Neural cell (in vitro differentiated cells): ENCODE data around the gene COL21A1. TPM values are rescaled to one million over a fixed set of nuclear protein-coding genes. Genes with fewer than 3 reads are reported as not detected.

Experiments used
- H2AFZ ChIP-seq: fragments of 200-600, 300-800 bp; sonication (generic), shearing (Covaris generic); 2 replicates; pipeline ENCODE4 v1.6.0; 2014; ENCODE audit warnings: low read depth, mild to moderate bottlenecking, antibody characterized with exemption, low read length, moderate library complexity
- H3F3A ChIP-seq: fragments of 200-600 bp; shearing (Covaris generic); 2 replicates; pipeline ENCODE4 v1.6.1; 2016; ENCODE audit warnings: mild to moderate bottlenecking, moderate library complexity, mixed read lengths, antibody characterized with exemption, low read length; ENCODE audit not compliant: insufficient read depth, poor library complexity, severe bottlenecking
- H3K27ac ChIP-seq: fragments of 200-600, 300-800 bp; sonication (generic), shearing (Covaris generic); 2 replicates; pipeline ENCODE4 v1.5.1; 2014; ENCODE audit warnings: mild to moderate bottlenecking, low read length, moderate library complexity
- H3K27me3 ChIP-seq: fragments of 300-800, 200-600 bp; sonication (generic), shearing (Covaris generic); 2 replicates; pipeline ENCODE4 v1.6.0; 2014; ENCODE audit warnings: mild to moderate bottlenecking, low read depth, low read length, moderate library complexity; ENCODE audit not compliant: insufficient read depth
- H3K36me3 ChIP-seq: fragments of 300-800, 200-600 bp; sonication (generic), shearing (Covaris generic); 2 replicates; pipeline ENCODE4 v1.5.1; 2014; ENCODE audit warnings: mild to moderate bottlenecking, antibody characterized with exemption, low read length, moderate library complexity; ENCODE audit not compliant: insufficient read depth
- H3K4me2 ChIP-seq: fragments of 300-800, 200-600 bp; sonication (generic), shearing (Covaris generic); 2 replicates; pipeline ENCODE4 v1.6.0; 2014; ENCODE audit warnings: mild to moderate bottlenecking, low read length
- H3K4me3 ChIP-seq: fragments of 300-800, 200-600 bp; sonication (generic), shearing (Covaris generic); 2 replicates; pipeline ENCODE4 v1.5.1; 2014; ENCODE audit warnings: mild to moderate bottlenecking, low read length, moderate library complexity
- H3K79me2 ChIP-seq: fragments of 200-600 bp; shearing (Covaris generic); replicated peaks from 2 replicates; pipeline ENCODE4 v1.6.0; 2014; ENCODE audit warnings: mild to moderate bottlenecking, low read length, moderate library complexity; ENCODE audit not compliant: insufficient read depth
- H3K9ac ChIP-seq: fragments of 300-800, 200-600 bp; sonication (generic), shearing (Covaris generic); 2 replicates; pipeline ENCODE4 v1.6.1; 2016; ENCODE audit warnings: mild to moderate bottlenecking, low read length, mixed read lengths
- H3K9me2 ChIP-seq: fragments of 200-600 bp; shearing (Covaris generic); 2 replicates; pipeline ENCODE4 v1.6.1; 2016; ENCODE audit warnings: mild to moderate bottlenecking, low read length, mixed read lengths; ENCODE audit not compliant: insufficient read depth
- H3K9me3 ChIP-seq: fragments of 200-600, 300-800 bp; sonication (generic), shearing (Covaris generic); 2 replicates; pipeline ENCODE4 v1.6.1; 2016; ENCODE audit warnings: mild to moderate bottlenecking, mixed run types, low read length, moderate library complexity, mixed read lengths
- H4K20me1 ChIP-seq: fragments of 200-600 bp; shearing (Covaris generic); 2 replicates; pipeline ENCODE4 v1.6.1; 2016; ENCODE audit warnings: mild to moderate bottlenecking, mixed run types; ENCODE audit not compliant: insufficient read depth
- EP300 ChIP-seq: fragments of 450-650 bp; conservative IDR thresholded peaks from 2 replicates; pipeline ENCODE4 v1.6.1; 2014; ENCODE audit warnings: antibody characterized with exemption, mild to moderate bottlenecking, moderate library complexity; ENCODE audit not compliant: poor library complexity, severe bottlenecking
- EZH2 ChIP-seq: fragments of 200-600, 300-800 bp; shearing (Covaris generic), sonication (generic); IDR thresholded peaks from 2 replicates; pipeline ENCODE4 v1.6.1; 2014; ENCODE audit warnings: antibody characterized with exemption, low read length, borderline replicate concordance, mild to moderate bottlenecking; ENCODE audit not compliant: insufficient read depth, poor library complexity, severe bottlenecking
- MXI1 ChIP-seq: fragments of 450-650 bp; conservative IDR thresholded peaks from 2 replicates; pipeline ENCODE4 v1.6.1; 2014; ENCODE audit warnings: antibody characterized with exemption, mild to moderate bottlenecking; ENCODE audit not compliant: poor library complexity, severe bottlenecking
- POLR2AphosphoS5 ChIP-seq: IDR thresholded peaks from 2 replicates; pipeline ENCODE4 v1.6.1; 2012
- RAD21 ChIP-seq: fragments of 450-650 bp; conservative IDR thresholded peaks from 2 replicates; pipeline ENCODE4 v1.6.1; 2014; ENCODE audit warnings: antibody characterized with exemption, mild to moderate bottlenecking, moderate library complexity
- SMC3 ChIP-seq: fragments of 450-650 bp; conservative IDR thresholded peaks from 2 replicates; pipeline ENCODE4 v1.6.1; 2014; ENCODE audit warnings: antibody characterized with exemption, mild to moderate bottlenecking, moderate library complexity; ENCODE audit not compliant: poor library complexity
- TAF1 ChIP-seq: IDR thresholded peaks from 2 replicates; pipeline ENCODE4 v1.6.1; 2012; ENCODE audit warnings: low read depth
- polyA plus RNA-seq: library from polyadenylated mRNA; depleted of rRNA; stranded (reverse); fragments of >200 nt; gene quantifications from 2 replicates; pipeline ENCODE4 v1.2.3, GENCODE V29; 2014
- TF ChIP-seq, protein P1 (sequence below): IDR thresholded peaks from 2 replicates; pipeline ENCODE4 v1.6.1; 2012; ENCODE audit warnings: borderline replicate concordance
- TF ChIP-seq, protein P2 (sequence below): fragments of 450-650 bp; IDR thresholded peaks from 2 replicates; pipeline ENCODE4 v1.5.1; 2014; ENCODE audit warnings: antibody characterized with exemption, mild to moderate bottlenecking, moderate library complexity; ENCODE audit not compliant: poor library complexity, severe bottlenecking

The COL21A1 gene
- polyA plus RNA-seq, 1 donor from 2014 or later, result 0.25 TPM

DNA sequence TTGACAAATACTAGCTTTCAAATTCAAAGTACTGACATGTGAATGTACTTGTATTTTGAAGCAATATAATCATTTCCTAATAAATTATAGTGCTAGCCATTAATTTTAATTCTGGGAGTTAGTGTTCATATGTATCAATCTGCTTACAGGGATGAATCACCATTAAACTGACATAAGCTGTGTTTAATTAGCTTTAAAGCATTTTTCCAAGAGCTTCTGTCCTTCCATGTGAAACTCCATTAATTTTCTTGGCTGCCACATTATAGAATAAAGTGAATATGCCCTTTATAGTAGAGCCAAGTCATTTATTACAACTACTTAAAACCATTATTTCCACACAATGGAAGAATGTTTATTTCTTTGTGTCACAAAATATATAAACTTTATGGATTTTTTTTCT, 150.8 kb downstream of the COL21A1 start:
- Histone ChIP-seq H3K4me3 (no peak overlapping the region), H3K9ac (no peak overlapping the region), H3K4me2 (no peak overlapping the region), H3F3A (no peaks in the 10 kb centered on the region), H3K9me2 (no peaks in the 10 kb centered on the region), H3K9me3 (no peaks in the 10 kb centered on the region), H2AFZ (no peak overlapping the region), H3K79me2 (no peaks in the 10 kb centered on the region), H3K27ac (no peak overlapping the region), H3K36me3 (no peaks in the 10 kb centered on the region), H3K27me3 (no peaks in the 10 kb centered on the region), H4K20me1 (no peaks in the 10 kb centered on the region)
- TF ChIP-seq SMC3 (no peak), MXI1 (no peak), EZH2 (no peak), POLR2AphosphoS5 (no peak), EP300 (no peak)

DNA sequence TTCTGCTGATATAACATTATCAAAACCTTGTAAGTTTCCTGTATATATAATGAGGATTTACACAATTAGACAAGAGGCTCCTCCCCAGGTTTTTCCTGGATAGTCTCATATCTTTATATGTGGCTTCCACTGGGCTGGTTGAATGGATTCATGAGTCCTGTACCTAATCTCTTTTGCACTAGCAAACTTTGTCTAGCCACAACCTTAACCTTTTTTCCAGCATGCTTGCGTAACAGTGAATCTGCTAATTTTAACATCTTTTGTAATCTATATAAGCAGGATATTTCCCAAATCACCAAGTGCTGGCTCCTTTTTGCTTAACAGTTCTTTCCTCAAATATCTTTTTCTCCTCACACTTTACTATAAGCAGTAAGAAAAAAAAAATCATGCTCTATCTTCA, 153.6 kb downstream of the COL21A1 start:
- Histone ChIP-seq H3K9me2 (no peaks in the 10 kb centered on the region), H4K20me1 (no peaks in the 10 kb centered on the region)
- TF ChIP-seq, protein P1, sequence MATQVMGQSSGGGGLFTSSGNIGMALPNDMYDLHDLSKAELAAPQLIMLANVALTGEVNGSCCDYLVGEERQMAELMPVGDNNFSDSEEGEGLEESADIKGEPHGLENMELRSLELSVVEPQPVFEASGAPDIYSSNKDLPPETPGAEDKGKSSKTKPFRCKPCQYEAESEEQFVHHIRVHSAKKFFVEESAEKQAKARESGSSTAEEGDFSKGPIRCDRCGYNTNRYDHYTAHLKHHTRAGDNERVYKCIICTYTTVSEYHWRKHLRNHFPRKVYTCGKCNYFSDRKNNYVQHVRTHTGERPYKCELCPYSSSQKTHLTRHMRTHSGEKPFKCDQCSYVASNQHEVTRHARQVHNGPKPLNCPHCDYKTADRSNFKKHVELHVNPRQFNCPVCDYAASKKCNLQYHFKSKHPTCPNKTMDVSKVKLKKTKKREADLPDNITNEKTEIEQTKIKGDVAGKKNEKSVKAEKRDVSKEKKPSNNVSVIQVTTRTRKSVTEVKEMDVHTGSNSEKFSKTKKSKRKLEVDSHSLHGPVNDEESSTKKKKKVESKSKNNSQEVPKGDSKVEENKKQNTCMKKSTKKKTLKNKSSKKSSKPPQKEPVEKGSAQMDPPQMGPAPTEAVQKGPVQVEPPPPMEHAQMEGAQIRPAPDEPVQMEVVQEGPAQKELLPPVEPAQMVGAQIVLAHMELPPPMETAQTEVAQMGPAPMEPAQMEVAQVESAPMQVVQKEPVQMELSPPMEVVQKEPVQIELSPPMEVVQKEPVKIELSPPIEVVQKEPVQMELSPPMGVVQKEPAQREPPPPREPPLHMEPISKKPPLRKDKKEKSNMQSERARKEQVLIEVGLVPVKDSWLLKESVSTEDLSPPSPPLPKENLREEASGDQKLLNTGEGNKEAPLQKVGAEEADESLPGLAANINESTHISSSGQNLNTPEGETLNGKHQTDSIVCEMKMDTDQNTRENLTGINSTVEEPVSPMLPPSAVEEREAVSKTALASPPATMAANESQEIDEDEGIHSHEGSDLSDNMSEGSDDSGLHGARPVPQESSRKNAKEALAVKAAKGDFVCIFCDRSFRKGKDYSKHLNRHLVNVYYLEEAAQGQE, result no peak
- TF ChIP-seq, protein P2, sequence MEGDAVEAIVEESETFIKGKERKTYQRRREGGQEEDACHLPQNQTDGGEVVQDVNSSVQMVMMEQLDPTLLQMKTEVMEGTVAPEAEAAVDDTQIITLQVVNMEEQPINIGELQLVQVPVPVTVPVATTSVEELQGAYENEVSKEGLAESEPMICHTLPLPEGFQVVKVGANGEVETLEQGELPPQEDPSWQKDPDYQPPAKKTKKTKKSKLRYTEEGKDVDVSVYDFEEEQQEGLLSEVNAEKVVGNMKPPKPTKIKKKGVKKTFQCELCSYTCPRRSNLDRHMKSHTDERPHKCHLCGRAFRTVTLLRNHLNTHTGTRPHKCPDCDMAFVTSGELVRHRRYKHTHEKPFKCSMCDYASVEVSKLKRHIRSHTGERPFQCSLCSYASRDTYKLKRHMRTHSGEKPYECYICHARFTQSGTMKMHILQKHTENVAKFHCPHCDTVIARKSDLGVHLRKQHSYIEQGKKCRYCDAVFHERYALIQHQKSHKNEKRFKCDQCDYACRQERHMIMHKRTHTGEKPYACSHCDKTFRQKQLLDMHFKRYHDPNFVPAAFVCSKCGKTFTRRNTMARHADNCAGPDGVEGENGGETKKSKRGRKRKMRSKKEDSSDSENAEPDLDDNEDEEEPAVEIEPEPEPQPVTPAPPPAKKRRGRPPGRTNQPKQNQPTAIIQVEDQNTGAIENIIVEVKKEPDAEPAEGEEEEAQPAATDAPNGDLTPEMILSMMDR, result no peak
- TF ChIP-seq RAD21, result no peak
- no peak for TF ChIP-seq POLR2AphosphoS5
- no peak for TF ChIP-seq TAF1
- TF ChIP-seq MXI1, result no peak

More for the DNA sequence above, 153.6 kb downstream of the COL21A1 start:
- Histone ChIP-seq H3F3A (no peaks in the 10 kb centered on the region), H3K9ac (no peak overlapping the region), H3K4me3 (no peak overlapping the region), H2AFZ (no peak overlapping the region), H3K79me2 (no peaks in the 10 kb centered on the region), H3K27me3 (no peaks in the 10 kb centered on the region), H3K9me3 (no peaks in the 10 kb centered on the region), H3K36me3 (no peaks in the 10 kb centered on the region), H3K27ac (no peak overlapping the region), H3K4me2 (no peak overlapping the region)
